Erythroblast (primary cell): ENCODE data around the gene NTRK1.

ENCODE experiments used
- GATA1 ChIP-seq: IDR thresholded peaks from 2 replicates; pipeline ENCODE4 v1.6.1; 2011; ENCODE audit warnings: low read depth, mild to moderate bottlenecking, control low read depth, low read length, moderate library complexity
- POLR2A ChIP-seq: IDR thresholded peaks from 2 replicates; pipeline ENCODE4 v1.6.1; 2011; ENCODE audit warnings: mild to moderate bottlenecking, low read length

- TF ChIP-seq POLR2A (no peak), GATA1 (no peak)
Observed at GRCh38 chr1:156842618-156843300, 17.9 kb upstream of the NTRK1 start.
